GM12878 (cell line): ENCODE measurements around the gene NADSYN1. TPM values are rescaled to one million over a fixed set of nuclear protein-coding genes. Genes with fewer than 3 reads are reported as not detected.
A peak's percentile ranks its signal among the peaks of the same experiment; 100 is the strongest.

ENCODE experiments used
- ATAC-seq: fragments of 200-7000 bp; cut with Tn5 transposase; 3 replicates; pipeline ENCODE4 v1.9.1; 2020; ENCODE audit warnings: mild to moderate bottlenecking, moderate library complexity
- BruUV-seq: library from RNA; stranded (reverse); fragments of 400-500 nt; replicated peaks from 2 replicates; lab custom pipeline; 2021; lab: Mats Ljungman, UMichigan
- CTCF ChIA-PET: fragments of 300-600 bp; sonication (Branson Sonifier 250); formaldehyde crosslinking; extraction: SDS; loops from one replicate; lab custom pipeline; 2021; ENCODE audit warnings: inconsistent platforms; lab: Yijun Ruan, JAX
- POLR2A ChIA-PET: fragments of 350-600 bp; formaldehyde crosslinking; extraction: SDS; loops from one replicate; lab custom pipeline; 2021; ENCODE audit warnings: inconsistent platforms; lab: Charles Lee
- RAD21 ChIA-PET: fragments of 300-600 bp; sonication (Branson Sonifier 250); formaldehyde crosslinking; loops from one replicate; lab custom pipeline; 2023; ENCODE audit warnings: antibody characterized with exemption; ENCODE audit not compliant: unreplicated experiment; lab: Charles Lee
- SMC1A ChIA-PET: fragments of 300-600 bp; sonication (Branson Sonifier 250); formaldehyde crosslinking; loops from one replicate; lab custom pipeline; 2023; ENCODE audit not compliant: unreplicated experiment, uncharacterized antibody; lab: Charles Lee
- DNase-seq: peaks from one replicate; pipeline ENCODE4 v3.0.0-alpha.2; 2011; ENCODE audit warnings: low read depth, low spot score
- FAIRE-seq: peaks from 3 replicates; lab custom pipeline; 2011; peaks lifted over from hg19 to GRCh38; lab: Jason Lieb, UNC
- H2AFZ ChIP-seq: 2 replicates; pipeline ENCODE4 v1.6.0; 2011; ENCODE audit warnings: low read depth, low read length, control low read depth; ENCODE audit not compliant: control insufficient read depth
- H3K27ac ChIP-seq: 2 replicates; pipeline ENCODE4 v1.5.1; 2011; ENCODE audit warnings: control low read depth; ENCODE audit not compliant: control insufficient read depth, insufficient read depth
- H3K27me3 ChIP-seq, 2 experiments: replicated peaks in 1 of 2; 2 replicates each; pipeline versions ENCODE4 v1.6.0 to v1.6.1; 2011; ENCODE audit warnings: low read length in 1 of 2; ENCODE audit not compliant: control insufficient read depth in 2 of 2, insufficient read depth in 2 of 2
- H3K36me3 ChIP-seq, 2 experiments: 2 replicates each; pipeline ENCODE4 v1.5.1; 2011; ENCODE audit warnings: low read length in 1 of 2; ENCODE audit not compliant: control insufficient read depth in 2 of 2, insufficient read depth in 2 of 2
- H3K4me1 ChIP-seq: 2 replicates; pipeline ENCODE4 v1.6.1; 2011; ENCODE audit warnings: mild to moderate bottlenecking, low read length, moderate library complexity, mixed read lengths; ENCODE audit not compliant: control insufficient read depth, insufficient read depth
- H3K4me2 ChIP-seq: 2 replicates; pipeline ENCODE4 v1.6.0; 2011; ENCODE audit warnings: control low read depth; ENCODE audit not compliant: control insufficient read depth, insufficient read depth
- H3K4me3 ChIP-seq: fragments of 200-600 bp; sonication (generic); 2 replicates; pipeline ENCODE4 v1.5.1; 2016
- H3K79me2 ChIP-seq: 2 replicates; pipeline ENCODE4 v1.6.0; 2011; ENCODE audit warnings: low read length; ENCODE audit not compliant: control insufficient read depth, insufficient read depth
- H3K9ac ChIP-seq: 2 replicates; pipeline ENCODE4 v1.8.0; 2011; ENCODE audit warnings: low read length, control low read depth, mixed read lengths; ENCODE audit not compliant: control insufficient read depth, insufficient read depth
- H3K9me3 ChIP-seq: replicated peaks from 3 replicates; pipeline ENCODE4 v1.5.1; 2011; ENCODE audit warnings: mild to moderate bottlenecking, low read length; ENCODE audit not compliant: control insufficient read depth, insufficient read depth
- H4K20me1 ChIP-seq: 2 replicates; pipeline ENCODE4 v1.6.0; 2011; ENCODE audit not compliant: control insufficient read depth, insufficient read depth
- IRF5 ChIP-seq: fragments of 450-650 bp; IDR thresholded peaks from 2 replicates; pipeline ENCODE4 v1.6.1; 2017; ENCODE audit warnings: borderline replicate concordance
- PML ChIP-seq: IDR thresholded peaks from 2 replicates; pipeline ENCODE4 v1.6.1; 2012; ENCODE audit warnings: low read length, inconsistent platforms
- RAD51 ChIP-seq: fragments of 450-650 bp; IDR thresholded peaks from 2 replicates; pipeline ENCODE4 v1.6.1; 2016; ENCODE audit warnings: moderate library complexity, mild to moderate bottlenecking, inconsistent platforms
- TAF1 ChIP-seq: IDR thresholded peaks from 2 replicates; pipeline ENCODE4 v1.6.1; 2011; ENCODE audit warnings: mild to moderate bottlenecking, low read depth, low read length, borderline replicate concordance
- WGBS: methylation state at CpG from one replicate; pipeline ENCODE4 v1.1.6; 2016; ENCODE audit warnings: low lambda C conversion rate; ENCODE audit not compliant: insufficient replicate concordance, insufficient coverage; ENCODE audit errors: missing lambda C conversion rate; 5-methylcytosine and 5-hydroxymethylcytosine counted together
- in situ Hi-C: fragments of 300-500 bp; cut with MboI; formaldehyde crosslinking; loops from 9 replicates; pipeline ENCODE4 v1.14.3; 2018; ENCODE audit warnings: mixed read lengths
- intact Hi-C: fragments of 100-400 bp; cut with micrococcal nuclease; formaldehyde crosslinking; loops from one replicate; pipeline ENCODE4 v1.14.2; 2022; ENCODE audit not compliant: unreplicated experiment
- polyA plus RNA-seq, 11 experiments: library from polyadenylated mRNA; depleted of rRNA in 4 of 11; unstranded in 6 of 11; stranded (reverse) in 5 of 11; fragments of >200 nt; fragmentation: Nextera tagmentation in 4 of 11; fragmentation: Illumina TruSeq in 1 of 11; extraction: Ambion mirVana in 4 of 11; extraction: Trizol in 1 of 11; gene quantifications; 1 replicate in 1 of 11; 2 replicates in 10 of 11; pipeline versions ENCODE4 v1.2.1 to v1.2.3, GENCODE V29; 2011 to 2016; ENCODE audit warnings: inconsistent platforms in 2 of 11, missing spikeins in 2 of 11, low read depth in 1 of 11
- total RNA-seq, 4 experiments: library from RNA; depleted of rRNA in 3 of 4; stranded (reverse); fragments of >200 nt in 3 of 4; fragmentation: Illumina TruSeq in 1 of 4; extraction: Trizol in 1 of 4; gene quantifications; 2 replicates each; pipeline versions ENCODE4 v1.2.1 to v1.2.3, GENCODE V29; 2013 to 2021
- TF ChIP-seq, protein P1 (sequence below), 3 experiments: IDR thresholded peaks in 2 of 3; conservative IDR thresholded peaks in 1 of 3; 2 replicates each; pipeline ENCODE4 v1.5.1; 2011; ENCODE audit warnings: low read depth in 3 of 3, low read length in 3 of 3, mild to moderate bottlenecking in 3 of 3, control low read depth in 2 of 3, moderate library complexity in 2 of 3, inconsistent platforms in 1 of 3, mixed read lengths in 1 of 3; ENCODE audit not compliant: control insufficient read depth in 2 of 3, insufficient read depth in 1 of 3; ENCODE audit errors: extremely low read depth in 1 of 3
- TF ChIP-seq, protein P2 (sequence below): IDR thresholded peaks from 2 replicates; pipeline ENCODE4 v1.6.1; 2012; ENCODE audit warnings: low read depth, low read length, improper control_type of control experiment

Gene NADSYN1
- total and polyA plus RNA-seq, 10 of the 15 experiments (the other 5 are each of a cell fraction or from before 2014, with no cell fraction given) = 12.2 to 90.2 (median 69.5) TPM

GRCh38 chr11:71425409-71425808, 27.6 kb upstream of the NADSYN1 start:
- H4K20me1 ChIP-seq = no peaks in the 10 kb centered on the region
- H3K36me3 ChIP-seq = no peaks in the 10 kb centered on the region
- peaks cover 34% of the 10 kb centered on the region for H3K4me1 ChIP-seq
- TF ChIP-seq PML (no peak), RAD51 (no peak), IRF5 (no peak), TAF1 (no peak)
- TF ChIP-seq, protein P1, sequence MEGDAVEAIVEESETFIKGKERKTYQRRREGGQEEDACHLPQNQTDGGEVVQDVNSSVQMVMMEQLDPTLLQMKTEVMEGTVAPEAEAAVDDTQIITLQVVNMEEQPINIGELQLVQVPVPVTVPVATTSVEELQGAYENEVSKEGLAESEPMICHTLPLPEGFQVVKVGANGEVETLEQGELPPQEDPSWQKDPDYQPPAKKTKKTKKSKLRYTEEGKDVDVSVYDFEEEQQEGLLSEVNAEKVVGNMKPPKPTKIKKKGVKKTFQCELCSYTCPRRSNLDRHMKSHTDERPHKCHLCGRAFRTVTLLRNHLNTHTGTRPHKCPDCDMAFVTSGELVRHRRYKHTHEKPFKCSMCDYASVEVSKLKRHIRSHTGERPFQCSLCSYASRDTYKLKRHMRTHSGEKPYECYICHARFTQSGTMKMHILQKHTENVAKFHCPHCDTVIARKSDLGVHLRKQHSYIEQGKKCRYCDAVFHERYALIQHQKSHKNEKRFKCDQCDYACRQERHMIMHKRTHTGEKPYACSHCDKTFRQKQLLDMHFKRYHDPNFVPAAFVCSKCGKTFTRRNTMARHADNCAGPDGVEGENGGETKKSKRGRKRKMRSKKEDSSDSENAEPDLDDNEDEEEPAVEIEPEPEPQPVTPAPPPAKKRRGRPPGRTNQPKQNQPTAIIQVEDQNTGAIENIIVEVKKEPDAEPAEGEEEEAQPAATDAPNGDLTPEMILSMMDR (IDR thresholded peaks at IDR 0.05 in 2 of 3, conservative IDR thresholded peaks at IDR 0.05 in 1 of 3; ENCODE audit: control insufficient read depth in 2 of 3, extremely low read depth in 1 of 3, insufficient read depth in 1 of 3, low read depth in 3 of 3, low read length in 3 of 3) = peak in 1 of 3 experiments; percentile 16; a peak in 1 of 6 replicates
- TF ChIP-seq, protein P2, sequence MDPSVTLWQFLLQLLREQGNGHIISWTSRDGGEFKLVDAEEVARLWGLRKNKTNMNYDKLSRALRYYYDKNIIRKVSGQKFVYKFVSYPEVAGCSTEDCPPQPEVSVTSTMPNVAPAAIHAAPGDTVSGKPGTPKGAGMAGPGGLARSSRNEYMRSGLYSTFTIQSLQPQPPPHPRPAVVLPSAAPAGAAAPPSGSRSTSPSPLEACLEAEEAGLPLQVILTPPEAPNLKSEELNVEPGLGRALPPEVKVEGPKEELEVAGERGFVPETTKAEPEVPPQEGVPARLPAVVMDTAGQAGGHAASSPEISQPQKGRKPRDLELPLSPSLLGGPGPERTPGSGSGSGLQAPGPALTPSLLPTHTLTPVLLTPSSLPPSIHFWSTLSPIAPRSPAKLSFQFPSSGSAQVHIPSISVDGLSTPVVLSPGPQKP = no peak
- in situ Hi-C loops = no loop called here
- H3K9me3 ChIP-seq = peaks cover 2% of the 10 kb centered on the region; the same call in 1 of the 3 replicates
- 83% methylated on average over 2 of the region's 2 CpGs for WGBS
- no peaks in the 10 kb centered on the region for H3K27me3 ChIP-seq
- ChIA-PET RAD21 (interaction anchor here (1.7 kb wide), 1 partner anchor 27 kb away, joined by 5 read pairs; the partner anchor contains the start of gene NADSYN1), POLR2A (interaction anchor here (1.4 kb wide), 1 partner anchor 22 kb away, joined by 3 read pairs; no protein-coding TSS in a partner anchor), CTCF (interaction anchor here (1.2 to 1.9 kb wide), 2 partner anchors 54 to 138 kb away, joined by 3 to 6 read pairs; no protein-coding TSS in a partner anchor), SMC1A (interaction anchor here (0.8 kb wide), 1 partner anchor 24 kb away, joined by 3 read pairs; no protein-coding TSS in a partner anchor)
- intact Hi-C loops = loop anchor here (10.0 kb wide), 1 partner anchor 139 kb away; the partner anchor contains the start of gene KRTAP5-10
- no peaks in the 10 kb centered on the region for H3K79me2 ChIP-seq
- H3K4me2 ChIP-seq = no peak overlapping the region
- H3K9ac ChIP-seq = no peak overlapping the region
- no peak for DNase-seq
- no peak overlapping the region for H3K4me3 ChIP-seq
- ATAC-seq = peak; percentile 30; the same call in 1 of the 3 replicates
- no peak overlapping the region for H3K27ac ChIP-seq
- no peak overlapping the region for H2AFZ ChIP-seq
- no TSS peak for BruUV-seq
- no peak for FAIRE-seq
